Testis (tissue), 2 donors: ENCODE results near the gene STAP2.

ENCODE experiments used
- CTCF ChIP-seq, 3 experiments: fragments of 450-650 bp in 2 of 3; fragments of 200-600 bp in 1 of 3; sonication (generic) in 1 of 3; IDR thresholded peaks; one replicate each; pipeline ENCODE4 v1.5.1; 2016 to 2019; ENCODE audit warnings: antibody characterized with exemption in 3 of 3, mild to moderate bottlenecking in 2 of 3, moderate library complexity in 1 of 3
- POLR2A ChIP-seq: fragments of 450-650 bp; IDR thresholded peaks from one replicate; pipeline ENCODE4 v1.6.1; 2017; ENCODE audit warnings: antibody characterized with exemption, mild to moderate bottlenecking, moderate library complexity

GRCh38 chr19:4367336-4367723 is 28.7 kb upstream of the STAP2 start:
- TF ChIP-seq CTCF (IDR thresholded peaks at IDR 0.05) (no peak), POLR2A (no peak)
